Aorta (tissue), 5 donors: Measurements from ENCODE around the gene PRDX5. TPM values are rescaled to one million over a fixed set of nuclear protein-coding genes. Genes with fewer than 3 reads are reported as not detected.

Source experiments
- ATAC-seq: fragments of 200-7000 bp; cut with Tn5 transposase; one replicate; pipeline ENCODE4 v1.9.1; 2022; ENCODE audit warnings: moderate library complexity; ENCODE audit not compliant: low FRiP score
- DNase-seq, 2 donors: peaks; one replicate each; pipeline ENCODE4 v3.0.0-alpha.2; 2020
- H3K27ac ChIP-seq, 2 donors: one replicate each; pipeline ENCODE4 v1.5.1; 2013; ENCODE audit warnings: low read length in 2 of 2, mild to moderate bottlenecking in 2 of 2, moderate library complexity in 2 of 2, control low read depth in 1 of 2, inconsistent platforms in 1 of 2, low read depth in 1 of 2
- H3K27me3 ChIP-seq, 2 donors: one replicate each; pipeline ENCODE4 v1.6.1; 2013; ENCODE audit warnings: control low read depth in 1 of 2, low read length in 1 of 2, mild to moderate bottlenecking in 1 of 2, moderate library complexity in 1 of 2; ENCODE audit not compliant: insufficient read depth in 2 of 2, control insufficient read depth in 1 of 2
- H3K36me3 ChIP-seq, 2 donors: one replicate each; pipeline ENCODE4 v1.6.1; 2013; ENCODE audit warnings: control low read depth in 1 of 2, low read length in 1 of 2, mild to moderate bottlenecking in 1 of 2; ENCODE audit not compliant: insufficient read depth in 2 of 2, control insufficient read depth in 1 of 2
- H3K4me1 ChIP-seq, 2 donors: one replicate each; pipeline ENCODE4 v1.6.1; 2013; ENCODE audit warnings: low read length in 2 of 2, control low read depth in 1 of 2, mild to moderate bottlenecking in 1 of 2, moderate library complexity in 1 of 2; ENCODE audit not compliant: insufficient read depth in 2 of 2, control insufficient read depth in 1 of 2
- H3K4me3 ChIP-seq, 2 donors: one replicate each; pipeline ENCODE4 v1.5.1; 2013; ENCODE audit warnings: low read length in 2 of 2, control low read depth in 1 of 2, mild to moderate bottlenecking in 1 of 2
- H3K9me3 ChIP-seq: one replicate; pipeline ENCODE4 v1.6.1; 2013; ENCODE audit warnings: mild to moderate bottlenecking, low read length; ENCODE audit not compliant: control insufficient read depth
- WGBS, 2 donors: extraction: QIAGEN DNeasy Blood & Tissue Kit; methylation state at CpG; one replicate each; pipeline ENCODE4 v1.1.7; 2013; 5-methylcytosine and 5-hydroxymethylcytosine counted together
- intact Hi-C, 2 donors: fragments of 100-400 bp; cut with DNase I; formaldehyde crosslinking; loops; one replicate each; pipeline versions ENCODE4 v1.14.2 to v1.15.0; 2022
- polyA plus RNA-seq, 2 donors: library from polyadenylated mRNA; stranded (reverse); fragments of 200-250 nt; gene quantifications; one replicate each; pipeline ENCODE4 v1.2.3, GENCODE V29; 2013
- total RNA-seq, 2 donors: library from RNA; stranded (reverse); fragmentation: NEBNext Ultra II Directional; extraction: Animal tissue kit (Norgen Biotek cat#: 25700); gene quantifications; one replicate each; pipeline ENCODE4 v1.2.1, GENCODE V29; 2021
- donor health status: healthy with polysubstance abuse.
- donor health status: Bipolar disorder and iron deficiency.
- donor health status: DM: no; HTN: no; CAD: no.
- donor health status: DM: no; HTN: no; CAD: no.
- donor health status: DM: yes; HTN: yes; CAD: no.

PRDX5 gene
- total and polyA plus RNA-seq, 4 donors = 69.9 to 316 (median 142) TPM

DNA sequence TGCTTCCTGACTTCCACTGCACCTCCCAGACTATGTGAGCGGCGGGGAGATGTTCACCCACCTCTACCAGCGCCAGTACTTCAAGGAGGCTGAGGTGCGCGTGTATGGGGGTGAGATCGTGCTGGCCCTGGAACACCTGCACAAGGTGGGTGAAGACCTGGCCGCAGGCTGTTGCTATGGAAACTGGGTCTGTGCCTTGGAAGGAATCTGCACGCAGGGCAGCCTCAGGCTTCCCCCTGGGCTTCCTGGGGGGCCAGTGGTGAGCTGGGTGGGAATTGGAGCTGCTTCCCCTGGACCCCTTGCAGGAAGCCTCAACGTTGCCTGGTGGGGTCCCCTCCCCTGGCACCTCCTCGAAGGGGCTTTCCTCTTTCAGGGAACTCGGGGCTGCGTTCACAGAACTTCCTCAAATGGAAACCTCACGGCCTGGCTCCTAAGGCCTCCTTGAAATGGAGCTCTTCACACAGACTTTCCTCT lies 42.6 kb downstream of the PRDX5 start:
- no peaks in the 10 kb centered on the region for H3K4me1 ChIP-seq
- 67 to 71% methylated on average over 13 of the region's 13 CpGs for WGBS, 2 donors
- H3K27me3 ChIP-seq = no peaks in the 10 kb centered on the region
- peaks cover 4% of the 10 kb centered on the region in 2 donors for H3K36me3 ChIP-seq
- H3K9me3 ChIP-seq = no peaks in the 10 kb centered on the region
- ATAC-seq (no peak), DNase-seq (peak in 1 of 2 donors; percentile 55)
- intact Hi-C loops = no loop called here
- no peak overlapping the region for H3K4me3 ChIP-seq
- H3K27ac ChIP-seq = no peak overlapping the region

- Histone ChIP-seq H3K27me3 (no peaks in the 10 kb centered on the region), H3K4me3 (no peak overlapping the region), H3K9me3 (no peaks in the 10 kb centered on the region), H3K27ac (no peak overlapping the region), H3K36me3 (peaks cover 4% of the 10 kb centered on the region in 2 donors), H3K4me1 (no peaks in the 10 kb centered on the region)
- intact Hi-C loops = no loop called here
- no peak for ATAC-seq
- WGBS, 2 donors = 92% methylated on average over 8 to 18 of the region's 18 CpGs
- no peak for DNase-seq
Measured at GRCh38 chr11:64361659-64362058, 43.7 kb downstream of the PRDX5 start.

GRCh38 chr11:64362339-64362738 lies 44.4 kb downstream of the PRDX5 start:
- H3K4me3 ChIP-seq = no peak overlapping the region
- 90 to 92% methylated on average over 10 of the region's 10 CpGs for WGBS, 2 donors
- H3K4me1 ChIP-seq = no peaks in the 10 kb centered on the region
- no peaks in the 10 kb centered on the region for H3K9me3 ChIP-seq
- DNase-seq (no peak), ATAC-seq (no peak)
- no peaks in the 10 kb centered on the region for H3K27me3 ChIP-seq
- H3K36me3 ChIP-seq = peaks cover 4% of the 10 kb centered on the region in 2 donors
- H3K27ac ChIP-seq = no peak overlapping the region
- intact Hi-C loops = no loop called here

DNA sequence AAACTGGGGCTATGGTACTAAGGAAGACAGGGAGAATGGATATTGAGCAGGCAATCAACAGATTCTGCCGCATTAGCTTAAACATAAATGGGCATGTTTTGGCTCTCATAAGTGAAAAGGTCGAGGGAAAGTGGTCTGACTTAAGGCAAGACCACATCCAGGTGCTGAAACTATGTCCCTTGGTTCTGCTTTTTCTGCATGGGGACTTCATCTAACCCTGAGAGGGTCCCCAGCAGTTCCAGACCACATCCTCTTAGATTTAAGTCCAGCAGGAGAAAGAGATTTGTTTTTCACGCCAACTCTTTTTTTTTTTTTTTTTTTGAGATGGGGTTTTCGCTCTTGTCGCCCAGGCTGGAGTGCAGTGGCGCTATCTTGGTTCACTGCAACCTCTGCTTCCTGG lies 46.5 kb downstream of the PRDX5 start:
- Histone ChIP-seq H3K36me3 (peaks cover 4 to 8% of the 10 kb centered on the region in 2 donors), H3K4me1 (no peaks in the 10 kb centered on the region)
- intact Hi-C loops = no loop called here

DNA sequence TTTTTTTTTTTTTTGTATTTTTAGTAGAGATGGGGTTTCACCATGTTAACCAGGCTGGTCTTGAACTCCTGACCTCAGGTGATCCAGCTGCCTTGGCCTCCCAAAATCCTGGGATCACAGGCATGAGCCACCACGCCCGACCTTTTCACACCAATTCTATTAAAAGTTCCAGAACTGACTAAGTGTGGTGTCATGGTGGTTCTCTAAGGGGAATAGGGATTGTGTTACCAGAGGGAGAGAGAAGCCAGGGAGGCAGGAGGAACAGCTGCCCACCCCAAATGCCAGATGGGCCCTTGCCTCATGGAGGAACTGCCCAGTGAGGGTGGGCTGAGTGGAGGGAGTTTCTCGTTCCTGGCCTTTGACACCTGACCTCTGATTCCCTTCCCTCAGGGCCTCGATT lies 47.0 kb downstream of the PRDX5 start:
- no peak for ATAC-seq
- WGBS, 2 donors = 81 to 93% methylated on average over 4 of the region's 4 CpGs
- intact Hi-C loops = no loop called here

More for the DNA sequence above, 46.5 kb downstream of the PRDX5 start:
- Histone ChIP-seq H3K27ac (no peak overlapping the region), H3K4me3 (no peak overlapping the region), H3K9me3 (no peaks in the 10 kb centered on the region), H3K27me3 (no peaks in the 10 kb centered on the region)
- DNase-seq (no peak), ATAC-seq (no peak)
- WGBS, 2 donors = 88 to 94% methylated on average over 6 of the region's 6 CpGs

DNA sequence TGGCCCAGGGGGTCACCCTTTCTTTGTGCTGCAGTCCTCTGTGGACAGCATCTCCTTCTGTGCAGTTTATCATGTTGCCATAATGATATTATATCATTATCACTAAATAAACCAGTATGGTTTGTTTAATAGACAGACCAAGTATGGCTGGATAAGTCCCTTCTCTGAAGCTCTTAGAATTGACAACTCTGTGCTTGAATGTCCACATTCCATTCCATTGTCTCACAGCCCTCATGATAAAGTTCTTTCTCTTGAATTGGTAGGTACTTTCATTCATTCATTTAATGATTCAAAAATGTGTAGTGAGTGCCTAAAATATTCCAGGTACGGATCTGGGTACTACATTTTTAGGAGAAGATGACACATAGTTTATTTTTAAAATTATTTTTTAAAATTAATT lies 48.8 kb downstream of the PRDX5 start:
- Histone ChIP-seq H3K4me3 (no peak overlapping the region), H3K27ac (no peak overlapping the region), H3K27me3 (no peaks in the 10 kb centered on the region), H3K36me3 (peaks cover 4 to 10% of the 10 kb centered on the region in 2 donors), H3K9me3 (no peaks in the 10 kb centered on the region), H3K4me1 (no peaks in the 10 kb centered on the region)
- ATAC-seq = no peak
- 53 to 63% methylated on average over 1 of the region's 1 CpG for WGBS, 2 donors
- intact Hi-C loops = no loop called here
- DNase-seq = no peak

More for the DNA sequence above, 47.0 kb downstream of the PRDX5 start:
- Histone ChIP-seq H3K4me3 (no peak overlapping the region), H3K27me3 (no peaks in the 10 kb centered on the region), H3K36me3 (peaks cover 4 to 10% of the 10 kb centered on the region in 2 donors), H3K9me3 (no peaks in the 10 kb centered on the region), H3K4me1 (no peaks in the 10 kb centered on the region), H3K27ac (no peak overlapping the region)
- no peak for DNase-seq

GRCh38 chr11:64367931-64368672 lies 50.2 kb downstream of the PRDX5 start:
- no peaks in the 10 kb centered on the region for H3K4me1 ChIP-seq
- peaks cover under 1 to 9% of the 10 kb centered on the region in 2 donors for H3K36me3 ChIP-seq
- ATAC-seq (no peak), DNase-seq (peak in 1 of 2 donors; percentile 74)
- no peak overlapping the region for H3K4me3 ChIP-seq
- H3K9me3 ChIP-seq = no peaks in the 10 kb centered on the region
- intact Hi-C loops = no loop called here
- 82 to 83% methylated on average over 46 of the region's 46 CpGs for WGBS, 2 donors
- H3K27ac ChIP-seq = no peak overlapping the region
- H3K27me3 ChIP-seq = no peaks in the 10 kb centered on the region

DNA sequence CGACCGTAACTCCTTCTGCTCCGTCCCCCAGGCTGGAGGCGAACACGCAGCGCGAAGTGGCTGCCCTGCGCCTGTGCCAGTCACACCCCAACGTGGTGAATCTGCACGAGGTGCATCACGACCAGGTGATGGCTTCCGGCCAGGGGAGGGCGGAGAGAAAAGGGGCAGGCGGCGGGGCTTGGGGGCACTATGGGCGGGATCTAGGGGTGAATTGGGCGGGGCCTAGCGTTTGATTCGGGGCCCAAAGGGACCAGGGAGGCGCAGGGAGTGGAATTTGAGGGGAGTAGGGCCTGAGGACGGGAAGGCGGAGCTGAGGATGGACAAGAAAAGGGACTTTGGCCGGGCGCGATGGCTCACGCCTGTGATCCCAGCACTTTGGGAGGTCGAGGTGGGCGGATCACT lies 50.8 kb downstream of the PRDX5 start:
- Histone ChIP-seq H3K27me3 (no peaks in the 10 kb centered on the region), H3K36me3 (peaks cover 0 to 9% of the 10 kb centered on the region in 2 donors), H3K9me3 (no peaks in the 10 kb centered on the region), H3K4me1 (no peaks in the 10 kb centered on the region), H3K27ac (no peak overlapping the region), H3K4me3 (no peak overlapping the region)
- DNase-seq (no peak), ATAC-seq (no peak)
- intact Hi-C loops = no loop called here
- 83 to 86% methylated on average over 28 of the region's 28 CpGs for WGBS, 2 donors
